ENCODE data around the gene KRTAP5-7. TPM values are rescaled to one million over a fixed set of nuclear protein-coding genes. Genes with fewer than 3 reads are reported as not detected.
A peak's percentile ranks its signal among the peaks of the same experiment; 100 is the strongest.
"Not testable (repeated sequence)": the region's sequence is repeated elsewhere in the genome, so short reads cannot be mapped to it uniquely, and the experiment has no call there.

The KRTAP5-7 gene
- not detected in 3 replicates for total RNA-seq
- long read RNA-seq, result 0 reads

DNA sequence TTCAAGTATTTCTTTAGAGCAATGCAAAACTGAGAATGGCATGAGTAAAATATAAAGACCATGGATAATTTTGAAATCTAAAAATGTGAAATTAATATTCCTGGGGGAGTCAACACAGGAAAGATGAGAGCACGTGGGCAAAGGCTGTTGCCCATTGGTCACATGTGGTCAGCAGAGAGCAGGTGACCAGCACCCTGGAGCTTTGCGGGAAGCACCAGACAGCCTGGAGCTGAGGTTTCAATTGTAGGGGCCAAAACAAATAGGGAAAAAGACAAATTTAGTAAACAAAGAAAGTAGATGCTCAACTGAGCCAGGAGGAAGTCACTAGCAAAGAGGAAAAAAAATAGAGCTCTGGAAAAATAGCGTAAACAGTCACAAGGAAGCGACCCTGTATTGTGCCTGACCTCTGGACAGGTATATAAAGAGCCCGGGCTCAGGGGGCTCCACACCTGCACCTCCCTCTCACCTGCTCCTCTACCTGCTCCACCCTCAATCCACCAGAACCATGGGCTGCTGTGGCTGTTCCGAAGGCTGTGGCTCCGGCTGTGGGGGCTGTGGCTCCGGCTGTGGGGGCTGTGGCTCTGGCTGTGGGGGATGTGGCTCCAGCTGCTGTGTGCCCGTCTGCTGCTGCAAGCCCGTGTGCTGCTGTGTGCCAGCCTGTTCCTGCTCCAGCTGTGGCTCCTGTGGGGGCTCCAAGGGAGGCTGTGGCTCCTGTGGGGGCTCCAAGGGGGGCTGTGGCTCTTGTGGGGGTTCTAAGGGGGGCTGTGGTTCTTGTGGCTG, at the start of gene KRTAP5-7:
TSS of gene KRTAP5-7 (plus strand) at position 472 of the 780 bp plus-strand sequence. CDS start at position 506, 34 bp downstream.
- not testable (repeated sequence) for H3K4me3 Mint-ChIP-seq (ENCODE audit: unreplicated experiment); H3K27ac Mint-ChIP-seq (ENCODE audit: unreplicated experiment); H3K36me3 Mint-ChIP-seq (ENCODE audit: low read depth); H3K4me1 Mint-ChIP-seq (ENCODE audit: low read depth); H3K9me3 Mint-ChIP-seq (ENCODE audit: low read depth)
- peak; percentile 32 for DNase-seq (ENCODE audit: low spot score)
- peaks cover 10% of the 10 kb centered on the region for H3K27me3 Mint-ChIP-seq (ENCODE audit: low read depth)

GRCh38 chr11:71477641-71478527, 49.2 kb upstream of the KRTAP5-7 start:
- peak; percentile 47 for DNase-seq (ENCODE audit: low spot score)
- no peak overlapping the region for H3K27ac Mint-ChIP-seq (ENCODE audit: unreplicated experiment)
- no peaks in the 10 kb centered on the region for H3K27me3 Mint-ChIP-seq (ENCODE audit: low read depth)
- no peak for TF ChIP-seq CTCF (IDR thresholded peaks at IDR 0.05)
- peaks cover 33% of the 10 kb centered on the region for H3K36me3 Mint-ChIP-seq (ENCODE audit: low read depth)
- H3K9me3 Mint-ChIP-seq (ENCODE audit: low read depth), result no peaks in the 10 kb centered on the region
- no peak overlapping the region for H3K4me3 Mint-ChIP-seq (ENCODE audit: unreplicated experiment)
- no peaks in the 10 kb centered on the region for H3K4me1 Mint-ChIP-seq (ENCODE audit: low read depth)

DNA sequence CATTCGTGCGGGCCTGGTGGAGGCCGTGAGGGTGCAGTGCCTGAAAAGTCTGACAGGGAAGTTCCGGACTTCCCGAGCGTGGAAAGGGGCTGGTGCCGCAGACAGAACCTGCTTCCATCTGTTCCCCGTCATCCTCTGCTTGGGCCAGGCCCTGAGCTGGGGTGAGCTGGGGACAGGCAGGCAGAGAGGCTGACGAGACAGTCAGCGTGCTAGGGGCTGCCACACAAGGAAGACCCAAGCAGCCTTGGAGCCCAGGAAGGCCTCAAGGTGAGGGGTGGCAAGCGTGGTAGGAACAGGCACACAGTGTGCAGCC, 48.6 kb upstream of the KRTAP5-7 start:
- Mint-ChIP-seq H3K4me3 (ENCODE audit: unreplicated experiment) (no peak overlapping the region), H3K36me3 (ENCODE audit: low read depth) (peaks cover 34% of the 10 kb centered on the region), H3K9me3 (ENCODE audit: low read depth) (no peaks in the 10 kb centered on the region), H3K27ac (ENCODE audit: unreplicated experiment) (no peak overlapping the region), H3K27me3 (ENCODE audit: low read depth) (no peaks in the 10 kb centered on the region), H3K4me1 (ENCODE audit: low read depth) (no peaks in the 10 kb centered on the region)
- TF ChIP-seq CTCF (IDR thresholded peaks at IDR 0.05), result no peak
- DNase-seq (ENCODE audit: low spot score), result no peak

GRCh38 chr11:71481101-71481960, 45.7 kb upstream of the KRTAP5-7 start:
- no peaks in the 10 kb centered on the region for H3K27me3 Mint-ChIP-seq (ENCODE audit: low read depth)
- no peaks in the 10 kb centered on the region for H3K9me3 Mint-ChIP-seq (ENCODE audit: low read depth)
- peak; percentile 69 for DNase-seq (ENCODE audit: low spot score)
- H3K27ac Mint-ChIP-seq (ENCODE audit: unreplicated experiment), result no peak overlapping the region
- no peak overlapping the region for H3K4me3 Mint-ChIP-seq (ENCODE audit: unreplicated experiment)
- H3K4me1 Mint-ChIP-seq (ENCODE audit: low read depth), result no peaks in the 10 kb centered on the region
- no peak for TF ChIP-seq CTCF (IDR thresholded peaks at IDR 0.05)
- peaks cover 55% of the 10 kb centered on the region for H3K36me3 Mint-ChIP-seq (ENCODE audit: low read depth)

DNA sequence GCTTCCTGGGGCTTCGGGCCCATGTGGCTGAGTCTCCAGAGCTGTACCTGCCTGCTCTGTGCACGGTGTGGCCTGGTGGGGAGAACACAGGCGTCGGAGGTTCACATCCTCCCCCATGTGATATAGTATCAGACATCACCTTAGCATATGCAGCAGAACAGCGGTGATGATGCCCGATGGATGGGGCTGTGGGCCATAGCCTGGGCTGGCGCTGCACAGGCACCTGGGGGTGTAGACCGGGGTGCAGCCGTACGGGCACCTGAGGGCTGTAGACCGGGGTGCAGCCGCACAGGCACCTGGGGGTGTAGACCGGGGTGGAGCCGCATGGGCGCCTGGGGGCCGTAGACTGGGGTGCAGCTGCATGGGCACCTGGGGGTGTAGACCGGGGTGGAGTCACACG, 44.9 kb upstream of the KRTAP5-7 start:
- no peak for TF ChIP-seq CTCF (IDR thresholded peaks at IDR 0.05)
- Mint-ChIP-seq H3K36me3 (ENCODE audit: low read depth) (peaks cover 55% of the 10 kb centered on the region), H3K27ac (ENCODE audit: unreplicated experiment) (no peak overlapping the region), H3K4me3 (ENCODE audit: unreplicated experiment) (no peak overlapping the region), H3K4me1 (ENCODE audit: low read depth) (peaks cover 2% of the 10 kb centered on the region), H3K27me3 (ENCODE audit: low read depth) (no peaks in the 10 kb centered on the region), H3K9me3 (ENCODE audit: low read depth) (no peaks in the 10 kb centered on the region)
- DNase-seq (ENCODE audit: low spot score), result peak; percentile 81

Measured in chondrocyte (in vitro differentiated cells).